Activated T-helper 1 cell treated with Interleukin-2 at 50 U/mL for 16 hours (primary cell): ENCODE data around the gene SPANXA1.
"Not testable (repeated sequence)": the region's sequence is repeated elsewhere in the genome, so short reads cannot be mapped to it uniquely, and the experiment has no call there.

Experiments used
- DNase-seq: peaks from one replicate; pipeline ENCODE4 v3.0.0-alpha.2; 2020; ENCODE audit warnings: low read depth

SPANXA1 gene, protein sequence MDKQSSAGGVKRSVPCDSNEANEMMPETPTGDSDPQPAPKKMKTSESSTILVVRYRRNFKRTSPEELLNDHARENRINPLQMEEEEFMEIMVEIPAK

DNA sequence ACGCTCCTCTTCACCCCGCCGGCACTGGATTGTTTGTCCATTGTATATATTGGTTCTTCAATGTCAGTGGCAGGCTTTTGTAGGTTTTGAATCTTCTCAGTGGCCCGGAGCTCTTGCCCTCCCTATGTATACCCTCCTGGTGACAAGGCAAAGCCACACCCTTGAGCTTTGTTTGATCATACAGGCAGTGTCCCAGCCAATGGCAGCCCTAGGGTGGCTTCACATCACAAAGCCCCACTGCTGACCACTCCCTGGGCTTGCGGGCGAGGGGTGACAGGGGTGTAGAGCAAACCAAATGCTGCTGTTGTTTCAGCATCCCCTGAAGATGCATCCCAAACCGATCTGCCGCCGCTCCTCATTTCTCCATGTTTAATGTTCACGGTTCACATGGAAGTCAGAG is at the start of gene SPANXA1:
Gene SPANXA1, minus strand, starts transcription at position 101 of the 400 bp plus-strand sequence. Its CDS starts 60 bp downstream, at position 41.
- DNase-seq = not testable (repeated sequence)

DNA sequence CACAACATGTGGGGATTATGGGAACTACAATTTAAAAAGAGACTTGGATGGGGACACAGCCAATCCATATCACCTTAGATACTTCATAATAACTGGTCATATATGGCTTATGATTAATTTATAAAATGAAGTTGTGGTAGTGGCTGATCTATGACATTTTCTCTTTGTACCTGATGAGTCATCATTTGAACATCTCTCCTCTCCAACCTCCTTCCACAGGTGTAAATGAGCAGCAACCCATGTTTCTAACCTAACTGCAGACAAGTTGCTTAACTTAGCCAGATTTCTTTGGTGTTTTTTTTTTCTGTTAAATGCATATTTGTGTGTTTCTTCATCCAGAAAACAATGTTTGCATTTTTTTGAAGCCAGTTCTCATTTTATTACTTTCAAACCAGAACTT is 47.6 kb upstream of the SPANXA1 start:
- no peak for DNase-seq

DNA sequence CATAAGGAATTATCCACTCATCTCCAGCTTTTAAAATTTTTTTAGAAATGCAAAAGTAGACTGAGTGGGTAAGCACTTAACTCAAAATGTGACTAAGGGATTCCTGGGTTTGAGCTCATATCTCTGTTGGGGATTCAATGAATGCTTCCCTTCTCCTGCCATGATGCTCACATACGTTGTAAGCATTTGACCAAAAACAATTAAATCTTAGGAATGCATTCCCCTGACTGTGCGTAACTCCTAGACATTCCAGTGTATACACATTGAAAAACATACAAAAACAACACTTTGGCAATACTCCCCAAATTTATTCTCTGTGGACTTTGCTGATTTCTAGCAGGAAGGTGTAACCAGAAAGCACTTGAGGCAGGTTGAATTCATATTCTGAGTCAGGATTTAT is 34.8 kb upstream of the SPANXA1 start:
- no peak for DNase-seq

DNA sequence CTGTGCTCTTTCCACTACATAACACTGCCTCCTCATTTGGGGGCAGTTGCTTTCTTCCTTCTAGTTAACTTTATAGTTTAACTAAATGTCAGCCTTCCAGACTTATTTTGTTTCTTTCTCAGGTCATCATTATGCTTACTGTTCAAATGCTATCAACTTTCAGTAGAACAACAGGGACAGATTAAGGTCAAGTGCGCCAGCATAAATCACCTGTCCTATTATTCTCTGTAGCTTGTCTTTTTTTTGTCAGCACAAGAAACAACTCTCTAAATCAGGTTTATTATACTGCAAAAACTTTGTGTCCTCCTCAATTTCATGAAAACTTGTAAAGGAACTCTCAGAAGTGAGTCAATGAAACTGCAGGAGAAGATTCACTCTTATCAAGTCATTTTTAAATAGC is 24.6 kb upstream of the SPANXA1 start:
- DNase-seq = no peak

DNA sequence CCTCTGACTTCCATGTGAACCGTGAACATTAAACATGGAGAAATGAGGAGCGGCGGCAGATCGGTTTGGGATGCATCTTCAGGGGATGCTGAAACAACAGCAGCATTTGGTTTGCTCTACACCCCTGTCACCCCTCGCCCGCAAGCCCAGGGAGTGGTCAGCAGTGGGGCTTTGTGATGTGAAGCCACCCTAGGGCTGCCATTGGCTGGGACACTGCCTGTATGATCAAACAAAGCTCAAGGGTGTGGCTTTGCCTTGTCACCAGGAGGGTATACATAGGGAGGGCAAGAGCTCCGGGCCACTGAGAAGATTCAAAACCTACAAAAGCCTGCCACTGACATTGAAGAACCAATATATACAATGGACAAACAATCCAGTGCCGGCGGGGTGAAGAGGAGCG is 4.9 kb upstream of the SPANXA1 start, which contains the start of gene SPANXA2:
Gene SPANXA2, plus strand, starts transcription at position 301 of the 400 bp plus-strand sequence. Its CDS starts 60 bp downstream, at position 361.
- DNase-seq = not testable (repeated sequence)

DNA sequence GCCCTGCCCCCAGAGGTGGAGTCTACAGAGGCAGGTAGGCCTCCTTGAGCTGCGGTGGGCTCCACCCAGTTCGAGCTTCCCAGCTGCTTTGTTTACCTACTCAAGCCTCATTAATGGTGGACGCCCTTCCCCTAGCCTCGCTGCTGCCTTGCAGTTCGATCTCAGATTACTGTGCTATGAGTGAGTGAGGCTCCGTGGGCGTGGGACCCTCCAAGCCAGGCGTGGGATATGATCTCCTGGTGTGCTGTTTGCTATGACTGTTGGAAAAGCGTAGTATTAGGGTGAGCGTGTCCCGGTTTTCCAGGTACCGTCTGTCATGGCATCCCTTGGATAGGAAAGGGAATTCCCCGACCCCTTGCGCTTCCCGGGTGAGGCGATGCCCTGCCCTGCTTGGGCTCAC is 42.0 kb downstream of the SPANXA1 start:
- not testable (repeated sequence) for DNase-seq
